HG02885 (cell line): Measurements from ENCODE around the gene BTBD9.
"Not testable (repeated sequence)": the region's sequence is repeated elsewhere in the genome, so short reads cannot be mapped to it uniquely, and the experiment has no call there.

Experiments
- ATAC-seq: cut with Tn5 transposase; IDR thresholded peaks from one replicate; pipeline ENCODE4 v1.9.1; 2021; ENCODE audit warnings: mild to moderate bottlenecking; ENCODE audit not compliant: unreplicated experiment, poor library complexity

BTBD9 gene

GRCh38 chr6:38354905-38355304, 284.8 kb downstream of the BTBD9 start:
- ATAC-seq = no peak

GRCh38 chr6:38354037-38354381, 285.7 kb downstream of the BTBD9 start:
- ATAC-seq = no peak

- ATAC-seq = no peak
These were observed 286.3 kb downstream of the BTBD9 start for GRCh38 chr6:38353310-38354036.

GRCh38 chr6:38352636-38353035, 287.1 kb downstream of the BTBD9 start:
- ATAC-seq = no peak

DNA sequence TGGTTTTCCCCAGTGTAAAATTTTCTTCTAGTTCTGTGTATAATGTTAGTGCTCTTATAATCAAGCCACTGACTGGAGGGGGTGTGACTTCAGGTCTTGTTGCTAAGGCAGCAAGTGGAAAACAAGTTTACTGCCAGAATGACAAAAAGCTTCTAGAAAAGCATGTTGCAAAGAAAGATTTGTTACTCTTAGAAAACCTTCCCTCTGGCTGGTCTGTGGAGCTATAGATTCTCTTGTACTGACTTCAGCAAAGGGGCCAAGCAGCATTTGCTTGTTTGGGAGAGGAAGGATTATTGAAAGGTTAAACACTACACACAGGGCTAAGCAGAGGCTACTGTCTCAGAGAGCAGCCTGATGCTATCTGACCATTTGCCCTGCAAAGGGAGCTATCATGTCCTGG, 288.8 kb downstream of the BTBD9 start:
- ATAC-seq = no peak

DNA sequence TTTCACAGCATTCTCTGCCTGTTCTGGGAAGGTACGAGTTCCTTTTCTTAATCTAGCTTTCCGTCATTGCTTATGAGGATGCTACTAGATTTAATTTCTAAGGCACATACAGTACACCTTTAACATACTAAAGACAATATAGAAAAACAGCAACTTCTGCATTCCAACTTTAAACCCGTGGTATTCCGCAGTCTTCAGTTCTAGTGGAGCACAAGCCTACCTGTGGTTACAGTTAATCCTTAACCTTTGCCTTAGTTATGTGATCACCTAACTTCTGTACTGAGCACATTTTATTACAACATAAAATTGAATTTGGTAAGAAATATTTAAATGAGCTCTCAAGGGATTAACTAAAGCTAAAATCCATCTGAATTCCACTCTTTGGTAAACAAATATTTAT, 289.5 kb downstream of the BTBD9 start:
- ATAC-seq = no peak

GRCh38 chr6:38349795-38350194, 289.9 kb downstream of the BTBD9 start:
- no peak for ATAC-seq

GRCh38 chr6:38349221-38349620, 290.5 kb downstream of the BTBD9 start:
- ATAC-seq = no peak

GRCh38 chr6:38348371-38348770, 291.4 kb downstream of the BTBD9 start:
- ATAC-seq = no peak

- ATAC-seq = not testable (repeated sequence)
These were observed 291.9 kb downstream of the BTBD9 start for GRCh38 chr6:38347829-38348228.

DNA sequence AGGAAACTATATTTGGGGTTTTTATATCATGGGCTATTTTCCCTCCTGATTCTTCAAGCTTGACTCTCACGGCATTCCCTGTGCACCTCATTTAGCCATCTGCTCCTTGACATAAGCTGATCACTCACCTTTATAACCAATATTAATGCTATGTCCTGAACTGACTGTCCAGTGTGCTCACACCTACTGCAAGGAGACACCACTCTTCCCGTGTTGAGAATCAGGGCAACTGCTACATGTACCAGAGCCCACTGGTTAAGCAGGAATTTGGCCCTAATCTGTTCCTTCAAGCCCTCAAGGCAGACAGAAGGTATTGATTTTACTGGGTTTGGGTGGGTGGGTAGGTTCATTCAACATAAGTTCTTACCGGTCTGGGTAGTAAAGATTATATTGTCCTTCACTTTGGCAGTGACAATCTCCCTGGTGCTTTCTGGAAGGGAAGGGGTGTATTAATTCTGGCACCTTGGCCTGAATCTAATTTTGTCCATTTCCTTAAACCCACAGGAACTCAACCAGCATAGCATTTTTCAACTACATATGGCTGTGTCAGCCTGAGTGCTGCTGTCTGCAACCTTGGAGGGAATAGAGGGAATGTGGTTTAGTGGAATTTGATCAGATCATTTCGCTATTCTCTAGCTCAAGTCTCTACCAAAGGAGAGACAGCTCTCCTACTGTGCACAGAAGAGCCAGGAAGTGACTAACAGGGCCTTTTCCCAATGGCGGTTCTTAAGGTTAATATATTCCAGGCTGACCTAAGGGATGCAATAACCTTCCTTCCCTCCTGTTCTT, 293.2 kb downstream of the BTBD9 start:
- no peak for ATAC-seq

- ATAC-seq = no peak
These were observed 294.1 kb downstream of the BTBD9 start for GRCh38 chr6:38345586-38345985.

- no peak for ATAC-seq
These were observed 298.2 kb downstream of the BTBD9 start for GRCh38 chr6:38341496-38341895.

DNA sequence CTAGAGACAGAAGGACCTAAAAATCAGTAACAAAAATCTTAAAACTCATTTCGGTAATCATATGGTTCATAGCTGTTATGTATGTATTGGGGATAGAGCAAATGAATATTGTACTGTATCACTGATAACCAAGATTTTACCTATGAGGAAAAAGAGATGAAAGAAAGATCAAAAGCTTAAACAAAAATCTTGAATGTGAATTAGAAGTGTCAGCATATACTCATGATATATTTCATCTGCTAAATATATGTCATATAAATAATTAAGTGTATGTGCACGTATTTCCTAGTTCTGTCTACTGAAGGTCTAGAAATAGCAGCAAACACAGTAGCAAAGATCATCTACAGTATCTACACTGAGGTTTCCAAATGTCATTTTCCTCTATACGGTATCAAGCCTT, 299.8 kb downstream of the BTBD9 start:
- ATAC-seq = no peak

- no peak for ATAC-seq
These were observed 301.8 kb downstream of the BTBD9 start for GRCh38 chr6:38337819-38338465.

- no peak for ATAC-seq
These were observed 302.8 kb downstream of the BTBD9 start for GRCh38 chr6:38336922-38337321.

- ATAC-seq = no peak
These were observed 312.9 kb downstream of the BTBD9 start for GRCh38 chr6:38326837-38327236.

DNA sequence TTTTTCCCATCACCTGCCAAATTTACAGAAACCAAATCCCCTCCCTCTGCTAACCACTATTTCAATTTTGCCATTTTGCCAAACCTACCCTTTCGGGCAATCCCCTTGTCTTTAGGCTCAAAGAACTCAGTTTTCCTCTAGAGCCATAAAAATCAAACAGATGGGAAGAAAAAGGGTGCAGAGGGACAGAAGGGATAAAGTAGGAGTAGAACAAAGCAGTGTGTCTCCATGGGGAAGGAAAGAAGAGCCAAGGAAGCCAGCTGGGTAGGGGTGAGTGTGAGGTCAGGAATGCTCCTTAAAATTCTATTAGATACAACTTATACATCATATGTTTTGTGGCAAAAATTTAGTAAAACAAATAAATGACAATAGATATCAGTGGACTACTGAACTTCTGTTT, 316.5 kb downstream of the BTBD9 start:
- ATAC-seq = no peak

DNA sequence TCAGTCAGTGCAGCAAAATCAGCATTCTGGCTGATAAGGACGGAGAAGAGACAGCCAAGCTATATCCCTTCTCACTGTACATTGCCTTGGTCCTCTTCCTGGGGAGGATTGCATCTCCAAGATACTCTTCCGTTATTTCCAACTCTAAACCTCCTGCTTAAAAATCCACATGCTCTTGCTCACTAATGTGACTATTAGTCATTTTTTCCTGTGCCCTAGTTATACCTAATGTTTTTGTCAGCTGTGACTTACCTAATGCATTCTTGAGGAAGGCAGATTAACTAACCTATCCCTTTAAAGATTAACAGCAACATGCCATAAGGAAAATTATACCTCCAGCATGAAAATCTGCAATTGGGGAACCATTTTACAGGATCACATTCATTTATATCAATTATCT, 317.6 kb downstream of the BTBD9 start:
- ATAC-seq = no peak

DNA sequence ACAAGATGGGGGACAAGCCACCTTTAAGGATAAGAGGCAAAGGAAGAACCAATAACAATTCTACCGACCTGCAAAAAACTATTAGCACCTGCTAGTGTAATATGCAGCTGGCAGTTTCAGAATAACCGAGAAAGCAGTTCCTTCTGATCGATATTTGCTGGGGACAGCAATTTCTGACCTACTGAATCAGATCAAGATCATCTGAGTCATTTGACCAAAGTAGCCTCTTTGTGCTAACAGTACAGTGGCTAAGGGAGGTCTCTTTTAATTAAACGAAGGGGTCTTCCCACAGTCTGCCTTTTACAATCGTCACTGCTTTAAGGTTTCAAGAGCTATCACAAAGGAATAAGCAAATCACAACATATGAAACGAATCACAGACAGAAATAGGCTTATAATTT, 318.9 kb downstream of the BTBD9 start:
- ATAC-seq = peak; percentile 67

- no peak for ATAC-seq
These were observed 319.4 kb downstream of the BTBD9 start for GRCh38 chr6:38320358-38320757.
